IPS-18a (cell line): ENCODE results near the gene KDM2A.
"Not testable (repeated sequence)": the region's sequence is repeated elsewhere in the genome, so short reads cannot be mapped to it uniquely, and the experiment has no call there.

Experiments
- H3K27ac ChIP-seq: one replicate; pipeline ENCODE4 v1.5.1; 2013; ENCODE audit warnings: low read length
- H3K27me3 ChIP-seq: one replicate; pipeline ENCODE4 v1.6.1; 2013; ENCODE audit warnings: mild to moderate bottlenecking, low read length; ENCODE audit not compliant: control insufficient read depth, insufficient read depth
- H3K36me3 ChIP-seq: one replicate; pipeline ENCODE4 v1.6.1; 2013; ENCODE audit warnings: low read depth, low read length; ENCODE audit not compliant: control insufficient read depth
- H3K4me1 ChIP-seq: one replicate; pipeline ENCODE4 v1.6.1; 2013; ENCODE audit warnings: low read depth, low read length; ENCODE audit not compliant: control insufficient read depth
- H3K4me3 ChIP-seq: one replicate; pipeline ENCODE4 v1.5.1; 2013; ENCODE audit warnings: low read length
- H3K9ac ChIP-seq: one replicate; pipeline ENCODE4 v1.6.1; 2013; ENCODE audit warnings: mild to moderate bottlenecking, low read length, moderate library complexity
- H3K9me3 ChIP-seq: one replicate; pipeline ENCODE4 v1.6.1; 2013; ENCODE audit warnings: low read depth, low read length; ENCODE audit not compliant: control insufficient read depth

KDM2A gene

DNA sequence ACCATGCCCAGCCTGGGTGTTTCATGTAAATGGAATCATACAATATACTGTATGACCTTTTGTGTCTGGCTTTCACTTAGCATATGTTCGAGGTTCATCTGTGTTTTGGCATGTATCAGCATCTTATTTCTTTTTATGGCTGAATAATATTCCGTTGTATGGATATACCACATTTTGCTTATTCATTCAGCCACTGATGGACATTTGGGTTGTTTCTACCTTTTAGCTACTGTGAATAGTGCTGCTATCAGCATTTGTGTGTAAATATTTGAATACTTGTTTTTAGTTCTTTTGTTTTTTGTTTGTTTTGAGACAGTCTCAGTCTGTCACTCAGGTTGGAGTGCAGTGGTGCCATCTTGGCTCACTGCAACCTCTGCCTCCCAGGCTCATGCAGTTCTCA, 35.7 kb downstream of the KDM2A start:
- H3K9me3 ChIP-seq, result no peaks in the 10 kb centered on the region
- H3K4me1 ChIP-seq, result no peaks in the 10 kb centered on the region
- H3K9ac ChIP-seq, result no peak overlapping the region
- H3K27ac ChIP-seq, result no peak overlapping the region
- no peaks in the 10 kb centered on the region for H3K27me3 ChIP-seq
- peaks cover 11% of the 10 kb centered on the region for H3K36me3 ChIP-seq
- no peak overlapping the region for H3K4me3 ChIP-seq

DNA sequence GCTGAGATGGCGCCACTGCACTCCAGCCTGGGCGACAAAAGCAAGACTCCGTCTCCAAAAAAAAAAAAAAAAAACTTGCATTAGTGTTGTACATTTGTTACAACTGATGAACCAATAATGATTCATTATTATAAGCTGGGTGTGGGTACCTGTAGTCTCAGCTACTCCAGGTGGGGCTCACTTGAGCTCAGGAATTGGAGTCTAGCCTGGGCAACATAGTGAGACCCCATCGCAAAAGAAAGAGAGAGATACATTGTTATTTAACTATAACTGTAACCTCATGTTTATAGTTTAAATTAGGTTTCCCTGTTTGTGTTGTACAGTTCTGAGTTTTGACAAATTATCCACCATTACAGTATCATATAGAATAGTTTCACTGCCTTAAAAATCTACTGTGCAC, 38.6 kb downstream of the KDM2A start:
- no peak overlapping the region for H3K27ac ChIP-seq
- no peak overlapping the region for H3K4me3 ChIP-seq
- H3K36me3 ChIP-seq, result no peaks in the 10 kb centered on the region
- H3K4me1 ChIP-seq, result no peaks in the 10 kb centered on the region
- no peaks in the 10 kb centered on the region for H3K9me3 ChIP-seq
- H3K9ac ChIP-seq, result no peak overlapping the region
- no peaks in the 10 kb centered on the region for H3K27me3 ChIP-seq

DNA sequence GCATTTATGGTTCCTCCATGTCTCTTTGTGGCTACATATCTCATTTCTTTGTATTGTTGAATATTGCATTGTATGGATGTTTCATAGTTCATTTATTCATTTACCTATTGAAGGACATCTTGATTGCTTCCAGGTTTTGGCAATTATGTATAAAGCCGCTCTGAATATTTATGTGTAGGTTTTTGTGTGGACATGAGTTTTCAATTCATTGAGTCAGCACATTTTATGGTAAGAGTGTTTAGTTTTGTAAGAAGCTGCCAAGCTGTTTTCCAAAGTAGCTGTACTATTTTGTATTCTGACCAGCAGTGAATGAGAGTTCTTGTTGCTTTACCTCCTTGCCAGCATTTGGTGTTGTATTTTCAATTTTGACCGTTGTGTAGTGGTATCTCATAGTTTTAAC, 39.2 kb downstream of the KDM2A start:
- no peaks in the 10 kb centered on the region for H3K9me3 ChIP-seq
- H3K27ac ChIP-seq, result no peak overlapping the region
- H3K36me3 ChIP-seq, result no peaks in the 10 kb centered on the region
- H3K4me3 ChIP-seq, result no peak overlapping the region
- H3K27me3 ChIP-seq, result no peaks in the 10 kb centered on the region
- H3K9ac ChIP-seq, result no peak overlapping the region
- no peaks in the 10 kb centered on the region for H3K4me1 ChIP-seq

DNA sequence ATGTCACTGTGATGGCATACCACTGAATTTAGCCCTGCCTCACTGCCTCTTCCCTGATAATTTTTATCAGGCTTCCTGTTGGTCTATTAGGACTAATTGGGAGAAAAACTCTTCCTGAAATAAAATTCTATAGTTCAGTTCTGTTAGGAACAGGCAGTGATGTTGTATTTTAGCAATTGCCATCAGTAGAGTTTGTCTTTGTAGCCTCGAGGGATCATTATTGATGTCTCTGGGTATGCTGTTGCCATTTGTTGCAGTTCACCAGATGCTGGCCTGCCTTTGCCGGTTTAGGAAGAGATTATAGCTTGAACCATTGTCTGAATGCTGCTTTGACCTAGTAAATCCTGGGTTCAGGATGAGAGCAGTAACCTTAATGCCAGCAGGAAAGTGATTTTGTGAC, 41.0 kb downstream of the KDM2A start:
- Histone ChIP-seq H3K27me3 (no peaks in the 10 kb centered on the region), H3K4me3 (no peak overlapping the region), H3K36me3 (no peaks in the 10 kb centered on the region), H3K9ac (no peak overlapping the region), H3K27ac (no peak overlapping the region), H3K4me1 (no peaks in the 10 kb centered on the region), H3K9me3 (no peaks in the 10 kb centered on the region)

DNA sequence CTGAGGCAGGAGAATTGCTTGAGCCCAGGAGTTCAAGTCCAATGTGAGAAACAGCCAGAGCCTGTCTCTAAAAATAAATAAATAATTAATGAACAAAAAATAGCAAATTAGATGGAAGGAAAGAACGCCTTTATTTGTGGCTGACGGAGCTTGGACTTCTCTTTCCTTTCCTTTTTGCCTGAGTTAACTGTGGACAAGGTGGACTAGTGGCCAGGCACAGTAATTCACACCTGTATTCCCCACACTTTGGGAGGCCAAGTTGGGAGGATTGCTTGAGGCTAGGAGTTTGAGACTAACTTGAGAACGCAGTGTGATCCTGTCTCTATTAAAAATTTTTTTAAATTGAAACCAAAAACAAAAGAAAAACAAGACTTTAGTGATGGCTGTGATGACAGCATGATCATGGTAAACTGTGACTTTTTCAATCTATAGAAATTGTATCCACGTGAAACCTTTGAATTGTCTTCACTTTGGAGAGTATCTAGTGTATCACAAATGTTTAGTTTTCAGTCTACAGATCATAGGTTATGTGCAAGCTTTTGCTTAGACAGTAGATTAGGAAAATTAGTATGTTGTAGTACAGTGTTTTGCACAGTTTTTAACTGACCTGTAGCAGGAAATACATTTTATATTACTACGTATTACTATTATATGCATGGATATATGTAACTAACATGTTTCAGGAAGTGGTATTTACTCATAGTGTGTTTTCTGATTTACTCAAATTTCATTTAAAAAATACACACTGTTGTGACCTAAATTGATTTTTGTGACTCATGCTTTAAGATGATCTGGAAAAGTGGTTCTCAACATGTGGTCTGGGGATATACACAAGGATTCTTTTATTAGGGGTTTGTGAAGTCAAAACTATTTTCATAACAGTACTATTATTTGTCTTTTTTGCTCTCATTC, 42.1 kb downstream of the KDM2A start:
- Histone ChIP-seq H3K4me3 (no peak overlapping the region), H3K4me1 (no peaks in the 10 kb centered on the region), H3K27me3 (no peaks in the 10 kb centered on the region), H3K9me3 (no peaks in the 10 kb centered on the region), H3K9ac (no peak overlapping the region), H3K36me3 (no peaks in the 10 kb centered on the region), H3K27ac (no peak overlapping the region)

DNA sequence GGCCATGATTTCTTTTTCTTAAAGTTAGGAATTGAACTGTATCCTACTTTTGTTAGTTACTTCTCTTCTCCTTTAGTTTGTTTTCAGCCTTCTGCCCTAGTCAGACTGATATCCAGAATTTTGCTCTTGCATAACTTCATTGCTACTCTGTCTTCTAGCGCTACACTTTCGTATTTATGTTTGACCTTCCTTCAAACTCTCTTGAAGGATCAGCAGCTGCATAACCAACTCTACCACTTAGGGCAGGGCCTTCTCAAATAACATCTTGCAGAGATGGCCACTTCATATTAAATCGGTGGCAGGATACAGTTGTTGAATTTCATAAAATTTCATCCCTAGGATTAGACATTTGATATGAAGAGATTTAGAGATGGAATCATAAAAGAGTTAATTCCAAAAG, 43.9 kb downstream of the KDM2A start:
- H3K27ac ChIP-seq, result no peak overlapping the region
- H3K9ac ChIP-seq, result no peak overlapping the region
- H3K9me3 ChIP-seq, result no peaks in the 10 kb centered on the region
- H3K36me3 ChIP-seq, result no peaks in the 10 kb centered on the region
- H3K4me3 ChIP-seq, result no peak overlapping the region
- no peaks in the 10 kb centered on the region for H3K27me3 ChIP-seq
- no peaks in the 10 kb centered on the region for H3K4me1 ChIP-seq

DNA sequence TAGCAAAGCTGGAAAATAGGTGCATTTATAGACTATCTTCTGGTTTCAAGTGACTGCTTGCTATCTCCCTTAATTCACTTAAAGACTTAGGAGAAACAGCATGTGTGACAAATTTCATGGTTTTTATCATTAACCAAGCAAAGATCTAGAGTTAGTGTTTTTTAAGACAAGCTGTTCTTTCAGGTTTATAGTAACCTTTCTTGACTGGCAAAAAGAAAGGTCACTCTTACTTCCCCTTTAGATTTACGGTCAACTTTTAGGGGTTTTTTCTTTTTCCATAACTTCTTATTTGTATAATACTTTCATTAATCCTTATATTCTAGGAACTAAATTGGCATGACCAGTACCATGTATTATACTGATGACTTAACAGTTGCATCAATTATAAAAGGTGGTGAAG, 46.6 kb downstream of the KDM2A start:
- H3K27me3 ChIP-seq, result no peaks in the 10 kb centered on the region
- H3K9me3 ChIP-seq, result no peaks in the 10 kb centered on the region
- H3K9ac ChIP-seq, result no peak overlapping the region
- H3K4me1 ChIP-seq, result no peaks in the 10 kb centered on the region
- no peak overlapping the region for H3K27ac ChIP-seq
- H3K4me3 ChIP-seq, result no peak overlapping the region
- no peaks in the 10 kb centered on the region for H3K36me3 ChIP-seq

DNA sequence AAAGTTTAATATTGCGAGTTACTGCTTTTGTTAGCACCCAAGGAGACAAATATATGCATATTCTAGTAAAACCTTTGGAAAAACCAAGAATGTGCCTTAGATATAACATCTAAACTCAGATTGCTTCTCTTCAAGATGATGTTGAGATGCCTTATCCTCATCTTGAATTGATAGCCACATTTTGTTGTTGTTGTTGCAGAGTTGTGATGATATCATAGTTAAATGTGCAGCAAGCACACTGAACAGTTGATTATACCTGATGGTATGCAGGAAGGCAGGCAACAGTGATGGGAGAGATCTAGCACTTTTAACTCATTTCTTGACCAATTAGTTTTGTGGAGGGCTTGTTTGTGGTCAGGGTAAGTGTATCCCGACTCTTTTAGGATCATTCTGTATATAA, 48.0 kb downstream of the KDM2A start:
- H3K9ac ChIP-seq, result no peak overlapping the region
- no peaks in the 10 kb centered on the region for H3K27me3 ChIP-seq
- no peak overlapping the region for H3K4me3 ChIP-seq
- H3K4me1 ChIP-seq, result no peaks in the 10 kb centered on the region
- H3K36me3 ChIP-seq, result no peaks in the 10 kb centered on the region
- no peaks in the 10 kb centered on the region for H3K9me3 ChIP-seq
- H3K27ac ChIP-seq, result no peak overlapping the region

DNA sequence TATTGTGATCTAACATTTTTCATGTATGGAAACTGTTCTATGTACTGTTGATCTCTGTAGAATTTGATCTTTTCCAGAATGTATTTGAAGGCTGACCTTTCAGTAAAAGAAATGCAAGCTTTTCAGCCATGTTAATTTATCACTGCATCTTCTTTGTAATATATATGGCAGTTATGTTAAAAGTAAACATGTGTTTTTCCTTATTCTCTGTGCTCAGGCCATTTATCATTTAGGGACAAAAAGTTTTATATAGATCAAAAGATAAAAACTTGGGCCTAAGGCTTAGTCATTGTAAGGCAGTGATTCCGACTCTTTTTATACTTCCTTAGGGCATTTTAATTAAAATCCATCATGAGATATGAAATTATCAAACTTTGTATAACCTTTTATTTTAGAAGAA, 48.7 kb downstream of the KDM2A start:
- Histone ChIP-seq H3K4me1 (no peaks in the 10 kb centered on the region), H3K9me3 (no peaks in the 10 kb centered on the region), H3K4me3 (no peak overlapping the region), H3K27me3 (no peaks in the 10 kb centered on the region), H3K27ac (no peak overlapping the region), H3K36me3 (no peaks in the 10 kb centered on the region), H3K9ac (no peak overlapping the region)

DNA sequence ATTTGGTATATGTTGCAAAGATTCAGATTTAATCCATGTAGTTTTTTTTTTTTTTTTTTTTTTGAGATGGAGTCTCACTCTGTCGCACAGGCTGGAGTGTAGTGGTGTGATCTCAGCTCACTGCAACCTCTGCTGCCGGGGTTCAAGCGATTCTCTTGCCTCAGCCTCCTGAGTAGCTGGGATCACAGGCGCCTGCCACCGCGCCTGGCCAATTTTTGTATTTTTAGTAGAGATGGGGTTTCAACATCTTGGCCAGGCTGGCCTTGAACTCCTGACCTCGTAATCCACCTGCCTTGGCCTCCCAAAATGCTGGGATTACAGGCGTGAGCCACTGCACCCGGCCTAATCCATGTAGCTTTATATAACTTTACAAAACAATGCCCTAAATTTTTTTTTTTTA, 49.8 kb downstream of the KDM2A start:
- H3K27ac ChIP-seq, H3K9me3 ChIP-seq, H3K9ac ChIP-seq: not testable (repeated sequence)

DNA sequence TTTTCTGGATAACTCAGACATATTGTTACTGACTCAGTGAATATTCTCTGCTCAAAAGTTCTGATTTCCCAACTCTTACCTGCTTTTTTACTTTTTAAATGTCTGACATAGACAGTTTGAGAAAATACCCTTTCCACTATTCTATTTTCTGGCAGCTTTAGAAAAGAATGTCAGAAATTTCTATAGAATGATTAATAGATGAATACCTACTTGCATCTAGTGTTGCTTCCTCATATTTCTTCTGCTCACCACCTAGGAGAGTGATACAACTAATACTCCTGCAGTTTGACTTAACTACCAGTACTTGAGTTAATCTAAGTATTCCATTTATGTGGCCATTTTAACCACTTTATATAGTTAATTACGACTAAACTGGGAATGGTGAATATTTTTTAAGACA, 55.2 kb downstream of the KDM2A start:
- H3K36me3 ChIP-seq, result no peaks in the 10 kb centered on the region
- no peaks in the 10 kb centered on the region for H3K9me3 ChIP-seq
- no peaks in the 10 kb centered on the region for H3K27me3 ChIP-seq
- H3K9ac ChIP-seq, result no peak overlapping the region
- H3K4me1 ChIP-seq, result no peaks in the 10 kb centered on the region
- no peak overlapping the region for H3K27ac ChIP-seq
- no peak overlapping the region for H3K4me3 ChIP-seq

More for the DNA sequence above, 49.8 kb downstream of the KDM2A start:
- not testable (repeated sequence) for H3K4me3 ChIP-seq, H3K4me1 ChIP-seq, H3K27me3 ChIP-seq, H3K36me3 ChIP-seq
